ENCODE results near the gene RHOJ. TPM values are rescaled to one million over a fixed set of nuclear protein-coding genes. Genes with fewer than 3 reads are reported as not detected.

RHOJ gene
- total and polyA plus RNA-seq, 2 of the 8 experiments (the other 6 are each of a cell fraction or from before 2014, with no cell fraction given) = 0.11 TPM; not detected in 1

- H2BK20ac ChIP-seq (ENCODE audit: low read length) = no peak overlapping the region
- no peak for FAIRE-seq
Observed at GRCh38 chr14:63237791-63238190, 33.5 kb downstream of the RHOJ start.

More at GRCh38 chr14:63237791-63238190, 33.5 kb downstream of the RHOJ start:
- no peak overlapping the region for H2BK15ac ChIP-seq (ENCODE audit: low read length)
- CTCF ChIA-PET (ENCODE audit: partially characterized antibody) = interaction anchor here (1.0 to 1.6 kb wide), 6 partner anchors 12 to 72 kb away, joined by 3 to 7 read pairs (median 4); no protein-coding TSS in a partner anchor
- H3K14ac ChIP-seq (ENCODE audit: insufficient read length) = no peak overlapping the region
- no peak overlapping the region for H3K18ac ChIP-seq (ENCODE audit: extremely low read depth, low read length)
- H3K23me2 ChIP-seq (ENCODE audit: low read depth, low read length) = no peaks in the 10 kb centered on the region
- H3K36me3 ChIP-seq (ENCODE audit: control insufficient read depth in 2 of 4, insufficient read depth in 4 of 4, low read length in 3 of 4) = no peaks in the 10 kb centered on the region
- H3K79me1 ChIP-seq (ENCODE audit: low read depth, low read length) = no peaks in the 10 kb centered on the region
- H3K4me2 ChIP-seq (ENCODE audit: insufficient read depth in 1 of 2, low read depth in 2 of 2, low read length in 2 of 2) = no peak overlapping the region
- H2BK120ac ChIP-seq (replicated peaks; ENCODE audit: low read depth, low read length) = no peak overlapping the region
- no peak overlapping the region for H3K9ac ChIP-seq (replicated peaks in 1 of 4; ENCODE audit: extremely low read depth in 1 of 4, low read depth in 3 of 4, low read length in 3 of 4)
- H2BK12ac ChIP-seq (ENCODE audit: low read depth, low read length) = no peak overlapping the region
- peak overlapping the region; percentile 66; the same call in 1 of the 2 replicates for H2AFZ ChIP-seq (ENCODE audit: low read length)
- no peak overlapping the region for H4K5ac ChIP-seq (ENCODE audit: insufficient read length, low read depth, low read length)
- POLR2A ChIA-PET (ENCODE audit: partially characterized antibody) = no interaction called here
- no peak overlapping the region for H2AK5ac ChIP-seq (ENCODE audit: low read depth, low read length)
- no peak for DNase-seq (ENCODE audit: low read depth in 1 of 2, low spot score in 2 of 2)
- no peak overlapping the region for H3K4ac ChIP-seq (replicated peaks; ENCODE audit: insufficient read length, low read depth, low read length)
- H3K27me3 ChIP-seq (replicated peaks in 1 of 4; ENCODE audit: control insufficient read depth in 3 of 4, extremely low read depth in 1 of 4, insufficient read depth in 3 of 4, low read length in 3 of 4) = no peaks in the 10 kb centered on the region
- H3K23ac ChIP-seq (ENCODE audit: insufficient read length) = no peak overlapping the region
- H3K4me1 ChIP-seq (replicated peaks in 1 of 4; ENCODE audit: control insufficient read depth in 3 of 4, insufficient read depth in 4 of 4, low read length in 3 of 4) = no peaks in the 10 kb centered on the region
- no peak overlapping the region for H4K91ac ChIP-seq (replicated peaks; ENCODE audit: insufficient read length, low read length)
- no peak overlapping the region for H3K27ac ChIP-seq (ENCODE audit: low read depth, low read length)
- no peak overlapping the region for H3K4me3 ChIP-seq (ENCODE audit: extremely low read depth in 1 of 4, insufficient read depth in 2 of 4, low read depth in 3 of 4, low read length in 4 of 4)
- H4K8ac ChIP-seq (ENCODE audit: extremely low read depth, insufficient read depth, low read length) = no peak overlapping the region
- H3K9me3 ChIP-seq (ENCODE audit: insufficient read depth in 2 of 2, low read depth in 1 of 2, low read length in 1 of 2) = no peaks in the 10 kb centered on the region
- no peak overlapping the region for H3K56ac ChIP-seq (replicated peaks; ENCODE audit: insufficient read length, low read depth, low read length)
- H2BK5ac ChIP-seq (ENCODE audit: low read depth, low read length) = no peak overlapping the region
- H3K79me2 ChIP-seq (ENCODE audit: control insufficient read depth in 1 of 2, insufficient read depth in 2 of 2, low read length in 2 of 2) = no peaks in the 10 kb centered on the region
- 92% methylated on average over 7 of the region's 7 CpGs; no CpG with 5 or more reads in 1 of the 2 experiments for WGBS, 2 experiments (ENCODE audit: extremely low coverage in 1 of 2, insufficient coverage in 1 of 2, insufficient read length in 1 of 2, insufficient replicate concordance in 2 of 2, low coverage in 1 of 2, low lambda C conversion rate in 2 of 2, missing lambda C conversion rate in 1 of 2)
- H4K20me1 ChIP-seq (replicated peaks in 1 of 2; ENCODE audit: control insufficient read depth in 1 of 2, insufficient read depth in 2 of 2, low read length in 2 of 2) = no peaks in the 10 kb centered on the region

All from H1 (cell line).